BJ (cell line): ENCODE results near the gene DMD. TPM values are rescaled to one million over a fixed set of nuclear protein-coding genes. Genes with fewer than 3 reads are reported as not detected.
A peak's percentile ranks its signal among the peaks of the same experiment; 100 is the strongest.

Source experiments
- CTCF ChIA-PET: fragments of 350-600 bp; formaldehyde crosslinking; extraction: SDS; loops from one replicate; lab custom pipeline; 2021; ENCODE audit warnings: antibody characterized with exemption, inconsistent platforms; lab: Yijun Ruan, JAX
- POLR2A ChIA-PET: fragments of 300-600 bp; sonication (Branson Sonifier 250); formaldehyde crosslinking; extraction: SDS; loops from one replicate; lab custom pipeline; 2021; ENCODE audit warnings: antibody characterized with exemption; lab: Charles Lee
- DNase-seq: peaks from one replicate; pipeline ENCODE4 v3.0.0-alpha.2; 2011; ENCODE audit warnings: low read depth
- H3K27me3 ChIP-seq: 2 replicates; pipeline ENCODE4 v1.6.0; 2011; ENCODE audit warnings: low read length; ENCODE audit not compliant: control insufficient read depth, insufficient read depth
- H3K36me3 ChIP-seq: 2 replicates; pipeline ENCODE4 v1.5.1; 2011; ENCODE audit warnings: low read length; ENCODE audit not compliant: control insufficient read depth, insufficient read depth
- H3K4me3 ChIP-seq: 2 replicates; pipeline ENCODE4 v1.5.1; 2011; ENCODE audit warnings: low read depth, mild to moderate bottlenecking, control low read depth, low read length
- CTCF ChIP-seq: IDR thresholded peaks from 2 replicates; pipeline ENCODE4 v1.5.1; 2011; ENCODE audit warnings: low read depth, mild to moderate bottlenecking, control low read depth, inconsistent platforms, low read length, moderate library complexity; ENCODE audit not compliant: insufficient read depth
- polyA plus RNA-seq: library from polyadenylated mRNA; depleted of rRNA; stranded (reverse); fragments of >200 nt; gene quantifications from 2 replicates; pipeline ENCODE4 v1.2.3, GENCODE V29; 2011

The DMD gene
- polyA plus RNA-seq, 1 experiment = 12.5 TPM

GRCh38 chrX:31280580-31280979 lies 1930.8 kb downstream of the DMD start:
- POLR2A ChIA-PET = no interaction called here
- no peak for DNase-seq
- Histone ChIP-seq H3K36me3 (no peaks in the 10 kb centered on the region), H3K4me3 (no peak overlapping the region), H3K27me3 (no peaks in the 10 kb centered on the region)
- no peak for TF ChIP-seq CTCF
- CTCF ChIA-PET = interaction anchor here (1.4 to 2.3 kb wide), 3 partner anchors 11 to 143 kb away, joined by 4 to 6 read pairs (median 4); no protein-coding TSS in a partner anchor

GRCh38 chrX:31279359-31279758 lies 1932.0 kb downstream of the DMD start:
- no peak for DNase-seq
- ChIA-PET POLR2A (no interaction called here), CTCF (interaction anchor here (0.7 to 2.3 kb wide), 6 partner anchors 17 to 378 kb away, joined by 3 to 7 read pairs (median 3); no protein-coding TSS in a partner anchor)
- Histone ChIP-seq H3K36me3 (no peaks in the 10 kb centered on the region), H3K4me3 (no peak overlapping the region), H3K27me3 (no peaks in the 10 kb centered on the region)
- peak; percentile 45; the same call in 1 of the 2 replicates for TF ChIP-seq CTCF

GRCh38 chrX:31272472-31272775 lies 1938.9 kb downstream of the DMD start:
- no peaks in the 10 kb centered on the region for H3K27me3 ChIP-seq
- no peak for TF ChIP-seq CTCF
- POLR2A ChIA-PET = no interaction called here
- H3K36me3 ChIP-seq = no peaks in the 10 kb centered on the region
- CTCF ChIA-PET = no interaction called here
- DNase-seq = no peak
- no peak overlapping the region for H3K4me3 ChIP-seq

- POLR2A ChIA-PET = no interaction called here
- CTCF ChIA-PET = interaction anchor here (0.9 to 1.3 kb wide), 2 partner anchors 58 to 394 kb away, joined by 3 to 4 read pairs; no protein-coding TSS in a partner anchor
- Histone ChIP-seq H3K4me3 (no peak overlapping the region), H3K36me3 (no peaks in the 10 kb centered on the region), H3K27me3 (no peaks in the 10 kb centered on the region)
- DNase-seq = no peak
- TF ChIP-seq CTCF = no peak
Observed at GRCh38 chrX:31271615-31272471, 1939.5 kb downstream of the DMD start.

- CTCF ChIA-PET = interaction anchor here (1.1 to 1.2 kb wide), 2 partner anchors 11 to 20 kb away, joined by 3 to 4 read pairs; no protein-coding TSS in a partner anchor
- Histone ChIP-seq H3K27me3 (no peaks in the 10 kb centered on the region), H3K36me3 (no peaks in the 10 kb centered on the region), H3K4me3 (no peak overlapping the region)
- no peak for DNase-seq
- TF ChIP-seq CTCF = no peak
- POLR2A ChIA-PET = no interaction called here
Observed at GRCh38 chrX:31269914-31270313, 1941.4 kb downstream of the DMD start.
